ENCODE data around the gene PAPPA. TPM values are rescaled to one million over a fixed set of nuclear protein-coding genes. Genes with fewer than 3 reads are reported as not detected.

The PAPPA gene
- total RNA-seq, 2 experiments from 2014 or later, result not detected

DNA sequence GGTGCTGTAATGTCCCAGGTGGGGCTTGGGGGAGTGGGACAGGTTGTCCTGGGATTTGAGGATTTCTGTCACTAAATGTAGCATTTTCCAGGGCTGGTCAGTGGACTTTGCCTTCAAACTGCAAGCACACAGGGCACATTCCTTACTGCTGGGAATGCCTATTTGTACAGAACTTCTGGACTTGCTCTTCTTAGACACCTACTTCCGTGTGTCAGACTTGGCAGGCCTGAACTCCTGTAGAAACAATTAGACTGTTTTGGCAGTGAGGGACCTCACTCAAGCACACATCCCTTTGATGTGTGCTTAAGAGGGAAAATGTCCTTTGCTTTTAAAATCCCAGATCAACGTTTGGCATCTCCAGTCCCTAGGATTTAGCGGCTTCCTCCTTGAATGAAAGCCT lies 192.2 kb downstream of the PAPPA start:
- peaks cover 3% of the 10 kb centered on the region for H3K27me3 Mint-ChIP-seq
- no peaks in the 10 kb centered on the region for H3K36me3 Mint-ChIP-seq (ENCODE audit: low read depth)
- H3K4me1 Mint-ChIP-seq, result no peaks in the 10 kb centered on the region
- H3K9me3 Mint-ChIP-seq (ENCODE audit: low read depth), result no peaks in the 10 kb centered on the region
- intact Hi-C loops (cut with DNase I, micrococcal nuclease), result no loop called here
- H3K4me3 Mint-ChIP-seq, result no peak overlapping the region
- ChIA-PET POLR2A (no interaction called here), CTCF (interaction anchor here (0.7 kb wide), 1 partner anchor 9 kb away, joined by 3 read pairs; no protein-coding TSS in a partner anchor)
- no peak for ATAC-seq
- no peak for DNase-seq
- H3K27ac Mint-ChIP-seq, result no peak overlapping the region

DNA sequence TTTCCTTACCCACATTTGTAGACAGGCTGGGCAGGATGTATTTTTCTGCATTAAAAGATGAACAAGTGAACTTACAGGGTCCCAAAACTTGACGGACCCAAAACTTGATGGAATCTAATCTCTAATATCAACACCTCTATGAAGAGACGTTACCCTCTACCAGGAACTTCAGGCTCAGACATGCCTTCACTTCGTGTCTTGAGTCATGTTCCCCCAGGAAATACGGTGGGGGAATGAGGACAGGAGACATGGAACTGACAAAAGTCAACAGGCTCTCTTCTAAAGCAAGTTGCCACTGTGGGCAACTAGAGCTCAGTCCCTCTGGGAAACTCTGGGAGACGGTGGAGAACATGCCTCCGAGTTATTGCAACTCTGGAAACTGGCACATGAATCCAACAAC lies 196.1 kb downstream of the PAPPA start:
- no peak for ATAC-seq
- no peaks in the 10 kb centered on the region for H3K27me3 Mint-ChIP-seq
- no peaks in the 10 kb centered on the region for H3K36me3 Mint-ChIP-seq (ENCODE audit: low read depth)
- DNase-seq, result no peak
- no peak overlapping the region for H3K27ac Mint-ChIP-seq
- ChIA-PET CTCF (no interaction called here), POLR2A (no interaction called here)
- H3K4me1 Mint-ChIP-seq, result no peaks in the 10 kb centered on the region
- H3K4me3 Mint-ChIP-seq, result no peak overlapping the region
- H3K9me3 Mint-ChIP-seq (ENCODE audit: low read depth), result no peaks in the 10 kb centered on the region
- intact Hi-C loops (cut with DNase I, micrococcal nuclease), result no loop called here

DNA sequence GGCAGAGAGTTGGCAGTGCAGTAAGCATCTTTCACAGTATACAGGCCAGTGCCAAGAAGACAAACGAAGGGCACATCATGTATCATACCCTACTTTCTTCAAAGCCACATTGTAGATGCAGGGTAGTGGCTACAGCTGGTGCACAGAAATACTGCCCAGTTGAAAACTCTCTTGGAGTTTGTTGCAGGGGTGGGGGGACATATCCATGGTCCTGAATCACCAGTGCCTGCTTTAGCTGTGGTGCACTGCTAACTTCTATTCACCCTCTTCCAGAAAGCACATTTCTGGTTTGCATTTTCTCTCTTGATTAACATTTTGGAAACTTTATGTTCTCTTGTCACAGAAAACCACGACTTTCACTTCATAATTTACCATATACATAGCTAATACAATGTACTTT lies 196.6 kb downstream of the PAPPA start:
- Mint-ChIP-seq H3K4me1 (no peaks in the 10 kb centered on the region), H3K27me3 (peaks cover 2% of the 10 kb centered on the region), H3K27ac (no peak overlapping the region), H3K36me3 (ENCODE audit: low read depth) (no peaks in the 10 kb centered on the region), H3K9me3 (ENCODE audit: low read depth) (no peaks in the 10 kb centered on the region), H3K4me3 (no peak overlapping the region)
- ATAC-seq, result no peak
- no peak for DNase-seq
- intact Hi-C loops (cut with DNase I, micrococcal nuclease), result no loop called here
- CTCF ChIA-PET, result no interaction called here
- POLR2A ChIA-PET, result no interaction called here

DNA sequence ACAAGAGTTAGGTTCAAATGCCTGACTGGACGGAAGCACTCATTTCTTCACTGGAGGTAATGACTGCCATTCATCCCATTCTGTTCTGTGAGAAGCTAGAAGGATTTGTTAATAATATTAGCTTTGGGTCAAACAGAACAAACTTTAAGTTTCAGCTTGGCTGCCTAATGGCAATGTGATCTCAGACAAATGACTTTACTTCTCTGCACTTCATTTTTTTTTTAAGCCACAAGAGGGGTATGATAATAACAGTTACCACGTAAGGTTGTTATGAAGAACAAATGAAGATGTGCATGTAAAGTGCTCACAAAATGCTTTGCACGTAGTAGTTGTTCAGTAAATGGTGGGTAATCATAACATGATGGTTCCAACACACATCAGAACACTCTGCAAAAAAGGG lies 199.4 kb downstream of the PAPPA start:
- Mint-ChIP-seq H3K36me3 (ENCODE audit: low read depth) (no peaks in the 10 kb centered on the region), H3K4me3 (no peak overlapping the region), H3K9me3 (ENCODE audit: low read depth) (no peaks in the 10 kb centered on the region), H3K27ac (no peak overlapping the region), H3K27me3 (peaks cover 2% of the 10 kb centered on the region), H3K4me1 (no peaks in the 10 kb centered on the region)
- POLR2A ChIA-PET, result no interaction called here
- no peak for DNase-seq
- CTCF ChIA-PET, result no interaction called here
- no peak for ATAC-seq
- intact Hi-C loops (cut with DNase I, micrococcal nuclease), result no loop called here

DNA sequence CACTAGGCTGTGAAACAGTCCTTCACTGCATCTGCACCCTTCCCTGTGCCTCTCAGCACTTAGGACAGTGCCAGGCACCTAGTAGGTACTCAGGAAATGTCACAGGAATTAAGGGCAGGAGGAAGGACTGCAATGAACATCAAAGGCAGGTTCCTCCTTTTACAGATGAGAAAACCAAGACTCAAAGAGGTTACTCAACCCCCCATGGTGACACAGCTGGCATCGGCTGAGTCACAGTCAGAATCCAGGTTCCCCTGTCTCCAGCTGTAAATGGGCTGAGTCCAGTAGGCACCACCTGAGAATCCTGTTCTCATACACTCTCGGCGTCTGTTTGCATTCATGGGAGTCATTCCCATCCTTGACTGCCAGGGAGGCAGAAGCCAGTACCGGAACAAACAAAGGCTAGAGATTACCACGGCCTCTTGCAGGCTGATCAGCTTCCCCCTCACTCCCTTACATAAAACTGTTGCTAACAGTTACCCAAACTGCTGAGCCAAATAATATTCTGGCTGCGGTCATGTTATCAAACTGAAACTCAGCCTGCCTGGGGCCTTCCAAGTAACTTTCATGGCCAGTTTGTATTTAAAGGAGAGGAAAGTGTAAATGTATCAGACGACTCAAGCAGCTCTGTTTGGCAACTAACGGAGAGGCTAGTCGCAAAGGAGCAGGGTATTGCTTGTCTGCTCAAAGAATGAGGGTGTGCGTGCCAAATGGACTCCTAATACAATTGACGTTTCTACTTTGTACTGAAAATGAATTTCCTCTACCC lies 201.7 kb downstream of the PAPPA start:
- ATAC-seq, result no peak
- DNase-seq, result no peak
- intact Hi-C loops (cut with DNase I, micrococcal nuclease), result no loop called here
- H3K4me1 Mint-ChIP-seq, result no peaks in the 10 kb centered on the region
- peaks cover 2% of the 10 kb centered on the region for H3K27me3 Mint-ChIP-seq
- H3K9me3 Mint-ChIP-seq (ENCODE audit: low read depth), result no peaks in the 10 kb centered on the region
- no peaks in the 10 kb centered on the region for H3K36me3 Mint-ChIP-seq (ENCODE audit: low read depth)
- H3K27ac Mint-ChIP-seq, result no peak overlapping the region
- no peak overlapping the region for H3K4me3 Mint-ChIP-seq
- ChIA-PET CTCF (interaction anchor here (0.6 to 0.9 kb wide), 3 partner anchors 9 to 323 kb away, joined by 3 read pairs; no protein-coding TSS in a partner anchor), POLR2A (no interaction called here)

DNA sequence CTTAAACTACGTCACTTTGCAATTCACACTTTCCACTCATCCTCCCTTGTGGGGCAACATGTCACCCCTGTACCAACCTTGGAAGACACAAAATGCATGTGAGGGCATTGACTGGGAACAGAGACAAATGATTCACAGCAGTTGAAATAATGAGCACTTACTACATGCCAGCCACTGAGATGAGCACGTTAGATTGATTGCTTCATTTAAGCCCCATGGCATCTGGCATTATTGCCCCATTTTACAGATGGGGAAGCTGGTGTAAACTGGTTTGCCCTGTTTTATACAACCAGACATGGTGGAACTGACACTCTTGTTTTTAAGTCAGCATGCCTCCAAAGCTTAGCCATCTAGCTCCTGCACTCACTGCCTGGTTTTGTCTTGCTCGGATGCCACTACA lies 204.7 kb downstream of the PAPPA start:
- no peak overlapping the region for H3K27ac Mint-ChIP-seq

DNA sequence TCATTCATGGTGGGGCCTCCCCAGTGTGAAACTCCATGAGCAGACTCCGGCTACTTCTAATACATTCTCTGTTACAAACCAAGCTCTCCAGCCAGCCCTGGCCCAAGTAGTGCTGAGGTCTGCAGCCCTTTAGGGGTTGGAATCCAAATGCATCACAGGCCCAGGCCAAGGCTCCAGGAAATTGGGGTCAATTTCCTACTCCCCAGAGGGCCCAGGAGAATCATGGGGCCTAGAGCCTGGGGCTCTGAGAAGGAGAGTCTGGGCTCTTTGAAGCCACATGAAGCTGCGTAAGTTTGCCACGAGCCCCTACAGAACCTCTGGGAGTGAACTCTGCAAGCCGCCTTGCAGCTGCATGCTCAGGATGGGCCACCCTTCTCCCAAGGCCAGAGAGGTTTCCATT lies 206.4 kb downstream of the PAPPA start:
- H3K27me3 Mint-ChIP-seq, result peaks cover under 1% of the 10 kb centered on the region
- H3K4me1 Mint-ChIP-seq, result no peaks in the 10 kb centered on the region
- no peak overlapping the region for H3K4me3 Mint-ChIP-seq
- no peaks in the 10 kb centered on the region for H3K36me3 Mint-ChIP-seq (ENCODE audit: low read depth)
- no peak overlapping the region for H3K27ac Mint-ChIP-seq
- no peaks in the 10 kb centered on the region for H3K9me3 Mint-ChIP-seq (ENCODE audit: low read depth)
- intact Hi-C loops (cut with DNase I, micrococcal nuclease), result no loop called here
- ChIA-PET CTCF (no interaction called here), POLR2A (no interaction called here)
- ATAC-seq, result no peak
- no peak for DNase-seq

More for the DNA sequence above, 204.7 kb downstream of the PAPPA start:
- POLR2A ChIA-PET, result no interaction called here
- no peak for ATAC-seq
- CTCF ChIA-PET, result interaction anchor here (0.6 kb wide), 1 partner anchor 1320 kb away, joined by 4 read pairs; no protein-coding TSS in a partner anchor
- H3K27me3 Mint-ChIP-seq, result peaks cover 2% of the 10 kb centered on the region
- H3K36me3 Mint-ChIP-seq (ENCODE audit: low read depth), result no peaks in the 10 kb centered on the region
- no peak for DNase-seq
- intact Hi-C loops (cut with DNase I, micrococcal nuclease), result no loop called here
- no peaks in the 10 kb centered on the region for H3K4me1 Mint-ChIP-seq
- no peak overlapping the region for H3K4me3 Mint-ChIP-seq
- no peaks in the 10 kb centered on the region for H3K9me3 Mint-ChIP-seq (ENCODE audit: low read depth)

DNA sequence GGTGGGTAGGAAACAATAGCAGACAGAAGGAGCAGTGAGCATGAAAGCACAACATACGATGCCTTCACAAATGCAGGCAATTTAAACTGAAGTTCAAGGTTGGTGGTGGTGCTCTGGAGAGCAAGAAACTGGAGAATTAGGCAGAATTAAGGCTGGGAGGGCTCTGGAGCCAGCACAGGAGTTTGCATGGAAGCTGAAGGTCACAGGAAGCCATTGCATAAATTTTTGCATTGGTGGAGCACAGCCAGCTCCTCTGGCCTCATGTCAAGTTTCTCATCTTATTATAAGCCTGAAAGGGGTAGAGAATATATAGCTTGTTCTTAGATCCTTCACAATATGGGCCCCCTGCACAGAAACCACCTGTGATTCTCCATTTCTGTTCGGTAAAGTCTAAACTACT lies 207.4 kb downstream of the PAPPA start:
- intact Hi-C loops (cut with DNase I, micrococcal nuclease), result no loop called here
- H3K27me3 Mint-ChIP-seq, result no peaks in the 10 kb centered on the region
- CTCF ChIA-PET, result no interaction called here

DNA sequence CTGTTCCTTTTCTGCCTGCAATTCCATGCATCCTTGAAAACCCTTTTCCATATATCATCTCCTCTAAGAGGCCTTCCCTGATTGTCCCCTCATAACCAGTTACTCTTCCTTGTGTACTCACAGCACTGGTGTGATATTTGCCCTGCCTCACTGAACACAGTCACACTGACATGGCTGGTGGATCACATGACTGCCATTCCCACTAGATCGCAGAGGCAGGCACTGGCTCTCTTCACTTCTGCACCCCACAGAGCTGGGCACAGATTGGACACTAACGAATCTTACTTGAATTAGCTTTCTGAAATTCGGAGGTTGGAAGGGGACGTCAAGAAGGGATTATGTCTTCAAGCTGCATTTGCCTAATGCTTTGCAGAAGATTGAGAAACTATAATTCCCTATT lies 208.0 kb downstream of the PAPPA start:
- Mint-ChIP-seq H3K9me3 (ENCODE audit: low read depth) (no peaks in the 10 kb centered on the region), H3K27ac (no peak overlapping the region), H3K4me1 (no peaks in the 10 kb centered on the region), H3K4me3 (no peak overlapping the region), H3K36me3 (ENCODE audit: low read depth) (no peaks in the 10 kb centered on the region), H3K27me3 (no peaks in the 10 kb centered on the region)
- CTCF ChIA-PET, result no interaction called here
- ATAC-seq (no peak), DNase-seq (no peak)
- POLR2A ChIA-PET, result no interaction called here
- intact Hi-C loops (cut with DNase I, micrococcal nuclease), result no loop called here

More for the DNA sequence above, 207.4 kb downstream of the PAPPA start:
- no peaks in the 10 kb centered on the region for H3K9me3 Mint-ChIP-seq (ENCODE audit: low read depth)
- H3K36me3 Mint-ChIP-seq (ENCODE audit: low read depth), result no peaks in the 10 kb centered on the region
- DNase-seq, result no peak
- no peak for ATAC-seq
- no peaks in the 10 kb centered on the region for H3K4me1 Mint-ChIP-seq
- POLR2A ChIA-PET, result no interaction called here
- H3K4me3 Mint-ChIP-seq, result no peak overlapping the region
- H3K27ac Mint-ChIP-seq, result no peak overlapping the region

DNA sequence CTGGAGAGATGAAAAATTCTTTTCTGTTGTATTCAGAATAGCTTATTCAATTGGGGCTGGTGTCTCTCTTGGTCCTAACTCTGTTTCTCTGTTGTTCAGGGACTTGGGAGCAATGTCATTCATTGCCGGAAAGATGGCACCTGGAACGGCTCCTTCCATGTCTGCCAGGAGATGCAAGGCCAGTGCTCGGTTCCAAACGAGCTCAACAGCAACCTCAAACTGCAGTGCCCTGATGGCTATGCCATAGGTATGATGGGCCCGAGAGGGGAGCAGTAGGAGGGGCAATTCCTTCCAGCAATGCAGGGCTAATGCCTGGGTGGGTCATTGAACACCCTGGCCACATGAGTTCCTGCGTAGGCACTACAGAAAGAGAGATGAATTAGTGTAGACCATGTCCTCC lies 208.9 kb downstream of the PAPPA start:
- DNase-seq, result no peak
- POLR2A ChIA-PET, result no interaction called here
- Mint-ChIP-seq H3K9me3 (ENCODE audit: low read depth) (no peaks in the 10 kb centered on the region), H3K27me3 (no peaks in the 10 kb centered on the region), H3K4me1 (no peaks in the 10 kb centered on the region), H3K36me3 (ENCODE audit: low read depth) (no peaks in the 10 kb centered on the region), H3K4me3 (no peak overlapping the region), H3K27ac (no peak overlapping the region)
- intact Hi-C loops (cut with DNase I, micrococcal nuclease), result no loop called here
- no peak for ATAC-seq
- CTCF ChIA-PET, result no interaction called here

DNA sequence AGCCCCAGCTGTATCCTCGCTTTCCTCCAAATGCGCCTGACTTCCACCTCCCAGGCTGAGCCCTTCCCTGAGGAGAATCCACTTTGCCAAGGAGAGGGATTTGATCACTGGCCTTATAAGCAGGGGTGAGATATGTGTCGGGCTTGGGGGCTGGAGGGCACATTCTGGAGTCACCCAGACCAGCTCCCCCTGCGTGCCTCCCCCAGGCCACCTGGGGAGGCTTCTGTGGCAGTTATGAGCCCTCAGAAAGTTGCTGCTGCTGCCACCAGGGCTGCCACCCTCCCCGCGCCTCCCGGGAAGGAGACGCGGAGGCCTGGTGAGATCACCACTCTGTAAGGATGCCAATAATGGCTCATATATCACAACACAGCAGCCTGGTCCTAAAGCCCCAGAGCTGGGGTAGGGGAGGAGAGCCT lies 211.5 kb downstream of the PAPPA start:
- Mint-ChIP-seq H3K4me1 (no peaks in the 10 kb centered on the region), H3K4me3 (no peak overlapping the region), H3K36me3 (ENCODE audit: low read depth) (no peaks in the 10 kb centered on the region), H3K27ac (no peak overlapping the region), H3K9me3 (ENCODE audit: low read depth) (no peaks in the 10 kb centered on the region), H3K27me3 (no peaks in the 10 kb centered on the region)
- ATAC-seq (no peak), DNase-seq (no peak)
- CTCF ChIA-PET, result no interaction called here
- intact Hi-C loops (cut with DNase I, micrococcal nuclease), result no loop called here
- POLR2A ChIA-PET, result no interaction called here

DNA sequence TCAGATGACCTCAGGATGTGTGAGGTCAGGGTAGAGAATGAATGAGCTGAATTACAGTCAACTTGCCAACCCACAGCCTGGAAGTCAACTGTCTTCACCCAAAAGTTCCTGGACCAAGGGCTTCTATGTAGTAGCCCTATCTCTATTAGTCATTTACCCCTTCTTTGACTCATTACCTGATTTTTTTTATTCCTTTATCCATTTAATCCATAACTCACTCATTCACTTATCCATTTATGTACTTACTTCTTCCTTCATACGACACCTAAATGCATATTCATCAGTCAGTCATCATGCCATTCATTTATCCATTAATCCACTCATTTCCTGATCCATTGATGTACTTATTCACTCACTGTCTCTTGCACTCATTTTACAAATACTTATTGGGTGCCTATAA lies 212.7 kb downstream of the PAPPA start:
- no peak overlapping the region for H3K27ac Mint-ChIP-seq
- ChIA-PET CTCF (interaction anchor here (0.6 kb wide), 1 partner anchor 548 kb away, joined by 4 read pairs; no protein-coding TSS in a partner anchor), POLR2A (no interaction called here)
- DNase-seq (no peak), ATAC-seq (no peak)
- H3K4me3 Mint-ChIP-seq, result no peak overlapping the region
- H3K27me3 Mint-ChIP-seq, result no peaks in the 10 kb centered on the region
- intact Hi-C loops (cut with DNase I, micrococcal nuclease), result no loop called here
- H3K4me1 Mint-ChIP-seq, result no peaks in the 10 kb centered on the region
- H3K36me3 Mint-ChIP-seq (ENCODE audit: low read depth), result no peaks in the 10 kb centered on the region
- no peaks in the 10 kb centered on the region for H3K9me3 Mint-ChIP-seq (ENCODE audit: low read depth)
